ENCODE data around the gene PRKCH.

DNA sequence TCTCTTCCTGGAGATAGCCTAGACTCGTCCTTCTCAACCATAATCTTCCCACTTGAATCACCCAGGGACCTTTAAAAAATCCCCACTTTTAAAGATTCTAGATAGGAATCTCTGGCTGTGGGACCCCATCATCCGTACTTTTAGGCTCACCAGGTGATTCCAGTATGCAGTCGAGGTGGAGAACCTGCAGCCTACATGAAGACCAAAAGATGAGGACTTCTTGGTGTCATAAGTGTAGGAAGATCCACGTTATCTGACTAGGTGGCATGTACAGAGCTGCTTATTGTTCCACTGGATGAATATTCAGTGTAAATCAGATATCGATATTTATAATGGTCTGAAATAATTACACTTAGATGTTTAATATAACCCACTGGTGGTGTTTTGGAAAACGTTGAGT, 2.6 kb downstream of the PRKCH start:
- no peak for TF ChIP-seq ZMAT3 (CRISPR knock-in tag; conservative IDR thresholded peaks at IDR 0.05)
- no peak for TF ChIP-seq ZNF766 (CRISPR knock-in tag; IDR thresholded peaks at IDR 0.05; ENCODE audit: borderline replicate concordance)
- TF ChIP-seq ZFP41 (CRISPR knock-in tag; IDR thresholded peaks at IDR 0.05; ENCODE audit: borderline replicate concordance): no peak
- TF ChIP-seq TCF12 (IDR thresholded peaks at IDR 0.05): no peak
- no peak for TF ChIP-seq TCF12 (CRISPR knock-in tag; IDR thresholded peaks at IDR 0.05)
- no peak for TF ChIP-seq NFYB (CRISPR knock-in tag; IDR thresholded peaks at IDR 0.05)
